ENCODE results near the gene LZTR1.

DNA sequence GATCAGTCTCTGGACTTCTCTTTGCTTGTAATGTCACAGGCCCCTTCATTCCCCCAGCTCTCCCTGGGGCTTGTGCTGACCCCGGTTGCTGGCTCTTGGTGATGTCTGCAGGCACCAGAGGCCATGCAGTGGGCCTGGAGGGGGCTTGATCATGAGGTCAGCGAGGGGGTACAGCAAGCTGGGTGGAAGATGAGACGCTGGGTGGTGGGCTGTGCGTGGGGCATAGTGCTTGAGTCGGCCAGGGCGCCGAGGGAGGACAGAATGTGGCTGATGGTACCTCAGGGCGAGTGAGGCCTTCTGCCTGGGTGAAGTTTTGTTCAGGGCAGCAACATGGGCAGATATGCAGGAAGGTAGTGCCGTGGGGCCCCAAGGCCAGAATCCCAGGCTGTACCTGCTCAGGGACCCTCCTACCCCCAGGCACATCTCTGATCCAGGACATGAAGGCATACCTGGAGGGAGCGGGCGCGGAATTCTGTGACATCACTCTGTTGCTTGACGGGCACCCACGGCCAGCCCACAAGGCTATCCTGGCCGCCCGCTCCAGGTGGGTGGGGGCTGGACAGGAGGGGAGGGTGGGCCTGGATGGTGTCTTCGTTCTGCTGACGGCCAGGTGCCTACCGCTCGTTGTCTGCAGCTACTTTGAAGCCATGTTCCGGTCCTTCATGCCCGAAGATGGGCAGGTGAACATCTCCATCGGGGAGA, 13.4 kb downstream of the LZTR1 start:
- TF ChIP-seq, protein P1, sequence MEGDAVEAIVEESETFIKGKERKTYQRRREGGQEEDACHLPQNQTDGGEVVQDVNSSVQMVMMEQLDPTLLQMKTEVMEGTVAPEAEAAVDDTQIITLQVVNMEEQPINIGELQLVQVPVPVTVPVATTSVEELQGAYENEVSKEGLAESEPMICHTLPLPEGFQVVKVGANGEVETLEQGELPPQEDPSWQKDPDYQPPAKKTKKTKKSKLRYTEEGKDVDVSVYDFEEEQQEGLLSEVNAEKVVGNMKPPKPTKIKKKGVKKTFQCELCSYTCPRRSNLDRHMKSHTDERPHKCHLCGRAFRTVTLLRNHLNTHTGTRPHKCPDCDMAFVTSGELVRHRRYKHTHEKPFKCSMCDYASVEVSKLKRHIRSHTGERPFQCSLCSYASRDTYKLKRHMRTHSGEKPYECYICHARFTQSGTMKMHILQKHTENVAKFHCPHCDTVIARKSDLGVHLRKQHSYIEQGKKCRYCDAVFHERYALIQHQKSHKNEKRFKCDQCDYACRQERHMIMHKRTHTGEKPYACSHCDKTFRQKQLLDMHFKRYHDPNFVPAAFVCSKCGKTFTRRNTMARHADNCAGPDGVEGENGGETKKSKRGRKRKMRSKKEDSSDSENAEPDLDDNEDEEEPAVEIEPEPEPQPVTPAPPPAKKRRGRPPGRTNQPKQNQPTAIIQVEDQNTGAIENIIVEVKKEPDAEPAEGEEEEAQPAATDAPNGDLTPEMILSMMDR (IDR thresholded peaks at IDR 0.05; ENCODE audit: extremely low read depth in 1 of 2, insufficient read depth in 1 of 2, low read depth in 1 of 2, low read length in 2 of 2): no peak
- TF ChIP-seq POLR2A (IDR thresholded peaks at IDR 0.05; ENCODE audit: low read depth, low read length) (no peak), POLR2AphosphoS5 (IDR thresholded peaks at IDR 0.05; ENCODE audit: insufficient read depth, low read depth, low read length) (no peak), EZH2 (IDR thresholded peaks at IDR 0.05; ENCODE audit: borderline replicate concordance, low read depth, low read length, severe bottlenecking) (no peak)

Data from endothelial cell of umbilical vein (primary cell).